ENCODE results near the gene PLEKHG7.

PLEKHG7 gene

GRCh38 chr12:92802906-92803305 lies 100.1 kb downstream of the PLEKHG7 start:
- DNase-seq (ENCODE audit: low read depth) = no peak

GRCh38 chr12:92803903-92804302 lies 101.1 kb downstream of the PLEKHG7 start:
- DNase-seq (ENCODE audit: low read depth) = no peak

- DNase-seq (ENCODE audit: low read depth) = no peak
Observed at GRCh38 chr12:92810370-92810769, 107.6 kb downstream of the PLEKHG7 start.

- no peak for DNase-seq (ENCODE audit: low read depth)
Observed at GRCh38 chr12:92814584-92814983, 111.8 kb downstream of the PLEKHG7 start.

DNA sequence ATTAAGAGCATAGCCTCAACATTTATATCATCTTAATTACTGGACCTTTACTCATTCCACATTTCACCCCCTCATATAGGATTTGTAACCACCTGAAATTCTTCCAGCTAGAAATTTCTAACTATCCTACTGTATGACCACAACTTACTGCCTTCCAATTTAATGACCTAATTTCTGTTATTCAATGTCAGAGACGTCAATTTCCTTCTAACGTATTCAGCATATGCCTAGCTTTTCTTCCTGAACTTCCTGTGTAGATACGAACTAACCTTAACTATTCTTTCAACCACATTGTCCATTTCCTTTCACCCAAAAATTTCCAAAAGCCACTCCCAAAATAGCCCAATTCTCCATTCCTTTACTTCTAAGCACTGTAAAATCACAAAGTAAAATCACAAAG lies 118.4 kb downstream of the PLEKHG7 start:
- DNase-seq (ENCODE audit: low read depth) = no peak
